HepG2 (cell line): ENCODE measurements around the gene CSNK2B. TPM values are rescaled to one million over a fixed set of nuclear protein-coding genes. Genes with fewer than 3 reads are reported as not detected.
A peak's percentile ranks its signal among the peaks of the same experiment; 100 is the strongest.

Experiments
- BCL3 ChIP-seq: sonication (generic); formaldehyde crosslinking; IDR thresholded peaks from 2 replicates; pipeline ENCODE4 v1.5.1; 2020; ENCODE audit warnings: mild to moderate bottlenecking, missing genetic modification reagents, moderate library complexity
- DMAP1 ChIP-seq: IDR thresholded peaks from 2 replicates; pipeline ENCODE4 v1.6.1; 2016
- ETV5 ChIP-seq: IDR thresholded peaks from 2 replicates; pipeline ENCODE4 v1.6.1; 2018; ENCODE audit warnings: missing biosample characterization, missing genetic modification reagents, inconsistent platforms, borderline replicate concordance
- FOXK2 ChIP-seq: fragments of 450-650 bp; IDR thresholded peaks from 2 replicates; pipeline ENCODE4 v1.6.1; 2016
- GATA4 ChIP-seq: sonication (generic); IDR thresholded peaks from 2 replicates; pipeline ENCODE4 v1.6.1; 2016; ENCODE audit warnings: antibody characterized with exemption, low read depth, borderline replicate concordance
- RAD51 ChIP-seq: fragments of 450-650 bp; IDR thresholded peaks from 2 replicates; pipeline ENCODE4 v1.6.1; 2016; ENCODE audit warnings: borderline replicate concordance
- RXRB ChIP-seq: IDR thresholded peaks from 2 replicates; pipeline ENCODE4 v1.6.1; 2016; ENCODE audit warnings: borderline replicate concordance, missing genetic modification reagents, missing compliant biosample characterization
- TFAP4 ChIP-seq: sonication (generic); IDR thresholded peaks from 2 replicates; pipeline ENCODE4 v1.6.1; 2016; ENCODE audit warnings: low read depth, borderline replicate concordance
- ZNF503 ChIP-seq: sonication (generic); formaldehyde crosslinking; IDR thresholded peaks from 2 replicates; pipeline ENCODE4 v1.4.0; 2020; ENCODE audit warnings: missing genetic modification reagents
- ZNF550 ChIP-seq: sonication (generic); formaldehyde crosslinking; IDR thresholded peaks from 2 replicates; pipeline ENCODE4 v1.4.0; 2020; ENCODE audit warnings: mild to moderate bottlenecking, missing genetic modification reagents, borderline replicate concordance
- ZNF572 ChIP-seq: sonication (generic); formaldehyde crosslinking; IDR thresholded peaks from 2 replicates; pipeline ENCODE4 v1.5.1; 2020; ENCODE audit warnings: mild to moderate bottlenecking, missing genetic modification reagents
- ZNF747 ChIP-seq: sonication (generic); formaldehyde crosslinking; IDR thresholded peaks from 2 replicates; pipeline ENCODE4 v1.8.1; 2023; ENCODE audit warnings: missing genetic modification reagents, mild to moderate bottlenecking, borderline replicate concordance
- ZNF772 ChIP-seq: sonication (generic); formaldehyde crosslinking; IDR thresholded peaks from 2 replicates; pipeline ENCODE4 v1.5.0; 2020; ENCODE audit warnings: mild to moderate bottlenecking, missing genetic modification reagents
- polyA plus RNA-seq, 8 experiments: library from polyadenylated mRNA; depleted of rRNA in 3 of 8; stranded (reverse) in 7 of 8; unstranded in 1 of 8; fragments of >200 nt; fragmentation: Illumina TruSeq in 4 of 8; extraction: Trizol in 4 of 8; gene quantifications; 2 replicates each; pipeline versions ENCODE4 v1.2.1 to v1.2.3, GENCODE V29; 2011 to 2016; ENCODE audit warnings: low read depth in 4 of 8, missing spikeins in 1 of 8, mixed read lengths in 1 of 8; ENCODE audit not compliant: insufficient read depth in 1 of 8
- total RNA-seq, 5 experiments: library from RNA; depleted of rRNA; stranded (reverse); fragments of >200 nt; fragmentation: Illumina TruSeq; extraction: Trizol; gene quantifications; 2 replicates each; pipeline ENCODE4 v1.2.3, GENCODE V29; 2016; ENCODE audit warnings: low read depth in 1 of 5
- TF ChIP-seq, protein P1 (sequence below): sonication (generic); formaldehyde crosslinking; IDR thresholded peaks from 2 replicates; pipeline ENCODE4 v1.5.1; 2020; ENCODE audit warnings: missing genetic modification reagents, mild to moderate bottlenecking, borderline replicate concordance
- TF ChIP-seq, protein P2 (sequence below): sonication (generic); formaldehyde crosslinking; IDR thresholded peaks from 2 replicates; pipeline ENCODE4 v1.4.0; 2020; ENCODE audit warnings: low read depth, missing genetic modification reagents
- TF ChIP-seq, protein P3 (sequence below): sonication (generic); formaldehyde crosslinking; IDR thresholded peaks from 2 replicates; pipeline ENCODE4 v1.5.0; 2020; ENCODE audit warnings: missing genetic modification reagents

The CSNK2B gene
- total and polyA plus RNA-seq, 2 of the 13 experiments (the other 11 are each of a cell fraction or from before 2014, with no cell fraction given): 111 to 296 TPM

DNA sequence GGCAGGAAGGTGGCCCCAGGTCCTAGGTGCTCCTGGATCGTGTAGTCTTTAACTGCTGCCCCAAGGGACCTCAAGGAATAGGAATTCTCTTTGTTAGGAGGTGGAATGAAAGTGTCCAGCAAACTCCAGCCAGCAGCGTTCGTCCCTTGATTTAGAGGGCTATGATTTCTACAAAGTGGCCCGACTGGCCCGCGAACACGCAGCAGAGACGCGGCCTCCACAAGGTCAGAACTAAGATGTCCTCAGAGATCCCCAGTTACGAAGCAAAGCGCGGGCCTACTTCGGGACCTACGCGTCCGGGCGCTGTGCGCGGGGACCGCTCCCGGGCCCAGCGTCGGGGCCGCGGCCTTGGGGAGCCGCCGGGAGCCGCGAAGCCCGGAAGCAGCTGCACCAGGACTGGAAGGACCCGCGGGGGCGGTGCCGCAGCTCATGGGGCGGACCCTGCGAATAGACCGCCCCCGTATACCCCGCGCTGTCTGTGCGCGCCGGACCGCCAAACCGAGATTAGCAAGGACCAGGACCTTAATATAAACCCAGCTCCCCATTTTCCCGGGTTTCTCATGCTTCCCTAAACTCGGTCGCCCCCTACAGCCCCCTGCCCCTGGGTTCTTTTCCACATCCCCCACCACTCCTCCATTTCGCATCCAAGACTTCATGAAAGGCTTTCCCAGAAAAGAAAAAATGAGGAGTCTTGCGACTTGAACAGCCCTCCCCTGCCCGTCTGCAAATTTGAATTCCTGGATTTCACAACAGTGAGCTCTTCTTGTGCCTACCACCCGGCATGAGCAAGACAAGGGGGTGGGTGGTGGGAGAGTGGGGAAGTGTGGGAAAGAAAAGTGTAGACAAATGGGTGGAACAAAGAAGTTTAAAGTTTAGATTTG, 5.3 kb upstream of the CSNK2B start, which contains the start of gene C6orf47 (continued):
- TF ChIP-seq, protein P1, sequence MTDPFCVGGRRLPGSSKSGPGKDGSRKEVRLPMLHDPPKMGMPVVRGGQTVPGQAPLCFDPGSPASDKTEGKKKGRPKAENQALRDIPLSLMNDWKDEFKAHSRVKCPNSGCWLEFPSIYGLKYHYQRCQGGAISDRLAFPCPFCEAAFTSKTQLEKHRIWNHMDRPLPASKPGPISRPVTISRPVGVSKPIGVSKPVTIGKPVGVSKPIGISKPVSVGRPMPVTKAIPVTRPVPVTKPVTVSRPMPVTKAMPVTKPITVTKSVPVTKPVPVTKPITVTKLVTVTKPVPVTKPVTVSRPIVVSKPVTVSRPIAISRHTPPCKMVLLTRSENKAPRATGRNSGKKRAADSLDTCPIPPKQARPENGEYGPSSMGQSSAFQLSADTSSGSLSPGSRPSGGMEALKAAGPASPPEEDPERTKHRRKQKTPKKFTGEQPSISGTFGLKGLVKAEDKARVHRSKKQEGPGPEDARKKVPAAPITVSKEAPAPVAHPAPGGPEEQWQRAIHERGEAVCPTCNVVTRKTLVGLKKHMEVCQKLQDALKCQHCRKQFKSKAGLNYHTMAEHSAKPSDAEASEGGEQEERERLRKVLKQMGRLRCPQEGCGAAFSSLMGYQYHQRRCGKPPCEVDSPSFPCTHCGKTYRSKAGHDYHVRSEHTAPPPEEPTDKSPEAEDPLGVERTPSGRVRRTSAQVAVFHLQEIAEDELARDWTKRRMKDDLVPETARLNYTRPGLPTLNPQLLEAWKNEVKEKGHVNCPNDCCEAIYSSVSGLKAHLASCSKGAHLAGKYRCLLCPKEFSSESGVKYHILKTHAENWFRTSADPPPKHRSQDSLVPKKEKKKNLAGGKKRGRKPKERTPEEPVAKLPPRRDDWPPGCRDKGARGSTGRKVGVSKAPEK (CRISPR knock-in tag): no peak
- TF ChIP-seq DMAP1 (CRISPR knock-in tag): peak; percentile 48; the same call in 1 of the 2 replicates
- TF ChIP-seq RXRB: peak; percentile 52; the same call in 1 of the 2 replicates
- peak; percentile 79; the same call in 1 of the 2 replicates for TF ChIP-seq TFAP4
- TF ChIP-seq FOXK2: no peak
- peak; percentile 43; the same call in 1 of the 2 replicates for TF ChIP-seq GATA4
- TF ChIP-seq, protein P2, sequence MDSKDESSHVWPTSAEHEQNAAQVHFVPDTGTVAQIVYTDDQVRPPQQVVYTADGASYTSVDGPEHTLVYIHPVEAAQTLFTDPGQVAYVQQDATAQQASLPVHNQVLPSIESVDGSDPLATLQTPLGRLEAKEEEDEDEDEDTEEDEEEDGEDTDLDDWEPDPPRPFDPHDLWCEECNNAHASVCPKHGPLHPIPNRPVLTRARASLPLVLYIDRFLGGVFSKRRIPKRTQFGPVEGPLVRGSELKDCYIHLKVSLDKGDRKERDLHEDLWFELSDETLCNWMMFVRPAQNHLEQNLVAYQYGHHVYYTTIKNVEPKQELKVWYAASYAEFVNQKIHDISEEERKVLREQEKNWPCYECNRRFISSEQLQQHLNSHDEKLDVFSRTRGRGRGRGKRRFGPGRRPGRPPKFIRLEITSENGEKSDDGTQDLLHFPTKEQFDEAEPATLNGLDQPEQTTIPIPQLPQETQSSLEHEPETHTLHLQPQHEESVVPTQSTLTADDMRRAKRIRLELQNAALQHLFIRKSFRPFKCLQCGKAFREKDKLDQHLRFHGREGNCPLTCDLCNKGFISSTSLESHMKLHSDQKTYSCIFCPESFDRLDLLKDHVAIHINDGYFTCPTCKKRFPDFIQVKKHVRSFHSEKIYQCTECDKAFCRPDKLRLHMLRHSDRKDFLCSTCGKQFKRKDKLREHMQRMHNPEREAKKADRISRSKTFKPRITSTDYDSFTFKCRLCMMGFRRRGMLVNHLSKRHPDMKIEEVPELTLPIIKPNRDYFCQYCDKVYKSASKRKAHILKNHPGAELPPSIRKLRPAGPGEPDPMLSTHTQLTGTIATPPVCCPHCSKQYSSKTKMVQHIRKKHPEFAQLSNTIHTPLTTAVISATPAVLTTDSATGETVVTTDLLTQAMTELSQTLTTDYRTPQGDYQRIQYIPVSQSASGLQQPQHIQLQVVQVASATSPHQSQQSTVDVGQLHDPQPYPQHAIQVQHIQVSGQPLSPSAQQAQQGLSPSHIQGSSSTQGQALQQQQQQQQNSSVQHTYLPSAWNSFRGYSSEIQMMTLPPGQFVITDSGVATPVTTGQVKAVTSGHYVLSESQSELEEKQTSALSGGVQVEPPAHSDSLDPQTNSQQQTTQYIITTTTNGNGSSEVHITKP: no peak
- TF ChIP-seq ETV5: peak; percentile 93
- no peak; the same call in 1 of the 2 replicates for TF ChIP-seq ZNF772 (CRISPR knock-in tag)
- peak; percentile 87 for TF ChIP-seq BCL3
- TF ChIP-seq ZNF747 (CRISPR knock-in tag): 0 out of 2 replicates have a peak, but pooled peaks have one; percentile 33
- TF ChIP-seq ZNF572 (CRISPR knock-in tag): no peak
- TF ChIP-seq ZNF503 (CRISPR knock-in tag): peak; percentile 88
- TF ChIP-seq, protein P3, sequence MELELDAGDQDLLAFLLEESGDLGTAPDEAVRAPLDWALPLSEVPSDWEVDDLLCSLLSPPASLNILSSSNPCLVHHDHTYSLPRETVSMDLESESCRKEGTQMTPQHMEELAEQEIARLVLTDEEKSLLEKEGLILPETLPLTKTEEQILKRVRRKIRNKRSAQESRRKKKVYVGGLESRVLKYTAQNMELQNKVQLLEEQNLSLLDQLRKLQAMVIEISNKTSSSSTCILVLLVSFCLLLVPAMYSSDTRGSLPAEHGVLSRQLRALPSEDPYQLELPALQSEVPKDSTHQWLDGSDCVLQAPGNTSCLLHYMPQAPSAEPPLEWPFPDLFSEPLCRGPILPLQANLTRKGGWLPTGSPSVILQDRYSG: peak; percentile 91
- no peak for TF ChIP-seq RAD51
- no peak for TF ChIP-seq ZNF550 (CRISPR knock-in tag)
